HG02840 (cell line): Measurements from ENCODE around the gene CLIC3.

Experiments
- ATAC-seq: cut with Tn5 transposase; IDR thresholded peaks from one replicate; pipeline ENCODE4 v1.9.1; 2021; ENCODE audit warnings: mild to moderate bottlenecking, moderate library complexity, moderate number of reproducible peaks; ENCODE audit not compliant: unreplicated experiment, low FRiP score

CLIC3 gene

DNA sequence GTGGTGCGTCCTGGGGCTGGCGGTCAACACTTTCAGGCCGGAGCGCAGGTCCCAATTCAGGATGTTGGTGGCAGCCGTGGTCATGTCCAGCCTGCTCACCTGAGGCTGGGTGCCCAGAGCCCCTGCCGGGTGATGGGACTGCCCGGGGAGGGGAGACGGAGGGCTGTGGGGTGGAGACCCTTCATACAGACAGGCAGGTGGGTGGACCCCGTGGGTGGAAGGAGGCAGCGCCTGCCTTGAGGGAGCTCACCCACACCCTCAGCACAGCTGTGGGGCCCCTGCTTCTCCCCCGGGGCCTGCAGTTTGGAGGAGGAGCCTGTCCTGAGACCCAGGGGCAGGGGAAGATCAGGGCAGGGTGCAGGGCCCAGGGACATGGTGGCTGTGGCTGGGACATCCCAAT lies 26.0 kb downstream of the CLIC3 start:
- no peak for ATAC-seq

DNA sequence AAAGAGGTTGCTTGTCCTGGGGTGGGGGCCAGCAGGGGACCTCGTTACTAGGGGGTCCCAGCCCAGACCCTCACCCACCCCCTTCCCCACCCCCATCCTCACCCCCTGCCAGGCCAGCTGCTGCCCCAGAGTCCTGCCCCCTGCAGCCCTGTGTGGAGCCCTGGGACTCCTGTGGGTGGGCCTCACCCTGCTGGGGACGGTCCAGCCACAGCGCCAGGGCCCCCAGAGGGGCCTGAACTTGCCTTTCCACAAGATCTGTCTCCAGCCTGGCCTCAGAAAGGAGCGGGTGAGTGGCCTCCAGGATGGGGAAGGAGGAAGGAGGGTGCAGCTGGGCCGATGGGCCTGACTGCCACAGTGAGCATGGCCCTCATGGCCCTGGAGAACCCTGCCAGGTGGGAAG lies 26.6 kb downstream of the CLIC3 start:
- no peak for ATAC-seq

DNA sequence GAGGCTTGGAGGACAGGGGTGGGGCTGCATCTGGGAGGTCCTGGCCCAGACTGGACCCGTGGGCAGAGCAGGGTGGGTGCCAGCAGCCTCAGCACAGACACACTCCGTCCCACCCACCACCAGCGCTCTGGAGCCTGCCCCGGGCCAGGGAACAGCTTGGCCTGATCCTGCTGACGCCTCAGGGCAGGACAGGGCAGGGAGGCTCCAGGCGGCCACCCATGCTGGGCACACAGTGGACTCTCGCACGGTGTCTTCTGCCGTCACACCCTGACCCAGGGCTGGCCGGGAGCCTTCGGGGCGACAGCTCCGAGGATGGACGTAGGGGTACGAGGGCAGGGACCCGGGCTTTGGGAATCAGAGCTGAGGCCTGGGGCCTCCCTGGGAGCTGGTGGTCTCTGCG lies 27.2 kb downstream of the CLIC3 start:
- no peak for ATAC-seq

DNA sequence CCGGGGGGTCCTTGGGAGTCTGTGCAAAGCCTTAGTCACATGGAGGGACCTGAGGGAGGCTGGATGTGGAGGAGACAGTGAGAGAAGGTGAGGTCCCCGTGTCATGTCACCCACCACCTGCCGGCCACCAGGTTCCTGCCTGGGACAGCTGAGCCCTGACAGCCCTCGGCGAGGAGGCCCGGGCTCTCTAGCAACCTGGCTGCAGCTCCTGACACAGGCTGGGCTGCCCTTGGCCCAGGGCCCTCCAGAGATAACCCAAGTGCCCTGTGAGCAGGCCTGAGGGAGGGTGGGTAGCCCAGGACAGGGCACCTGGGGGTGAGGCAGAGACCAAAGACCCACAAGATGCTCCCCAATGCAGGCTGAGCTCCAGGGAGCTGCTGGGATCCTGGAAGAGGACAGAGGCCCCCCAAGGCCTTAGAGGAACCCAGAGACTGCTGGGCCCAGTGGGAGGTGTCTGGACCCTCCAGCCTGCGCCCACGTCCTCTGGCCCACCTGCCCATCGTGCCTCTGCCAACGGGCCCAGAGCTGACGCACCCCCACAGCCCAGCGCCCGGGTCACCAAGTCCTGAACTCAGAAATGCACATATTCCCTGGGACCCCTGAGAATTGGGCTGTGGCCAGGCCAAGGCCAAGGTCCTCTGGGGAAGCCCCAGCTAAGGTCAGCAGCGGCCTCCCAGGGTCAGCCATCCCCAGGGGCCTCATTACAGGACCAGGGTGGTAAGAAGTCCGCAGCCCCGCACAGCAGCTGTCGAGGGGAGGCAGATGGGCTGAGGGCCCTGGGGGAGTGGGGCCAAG lies 27.8 kb downstream of the CLIC3 start:
- no peak for ATAC-seq

DNA sequence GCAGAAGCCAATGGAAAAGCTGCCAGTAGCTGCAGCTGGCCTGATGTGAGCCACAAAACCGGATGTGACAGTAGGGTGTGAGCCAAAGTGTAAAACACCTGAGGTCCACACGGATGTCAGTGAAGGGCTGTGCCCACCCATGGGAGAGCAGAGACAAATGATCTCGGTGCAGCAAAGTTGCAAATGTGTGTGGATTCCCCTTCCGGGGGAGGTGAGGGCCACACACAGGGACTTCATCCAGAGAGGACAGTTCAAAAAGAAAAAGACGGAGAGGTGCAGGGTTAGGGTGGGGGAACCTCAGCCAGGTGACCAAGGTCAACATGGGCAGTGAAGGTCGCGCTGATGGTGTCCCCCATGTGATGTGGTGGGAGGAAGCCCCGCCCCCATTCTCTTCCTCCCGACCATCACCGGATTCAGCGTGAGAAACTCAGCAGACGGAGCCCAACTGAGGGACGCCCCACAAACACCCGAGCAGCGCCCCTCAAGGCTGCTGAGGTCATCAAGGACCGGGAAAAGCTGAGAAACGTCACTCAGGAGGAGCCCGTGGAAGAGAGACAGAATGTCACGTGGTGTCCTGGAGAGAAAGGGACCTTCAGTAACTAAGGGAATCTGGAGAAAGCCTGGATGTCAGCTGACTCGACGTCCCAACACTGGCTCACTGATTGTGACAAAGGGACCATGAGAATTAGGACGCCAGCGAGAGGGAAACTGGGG lies 30.4 kb downstream of the CLIC3 start:
- ATAC-seq: no peak

DNA sequence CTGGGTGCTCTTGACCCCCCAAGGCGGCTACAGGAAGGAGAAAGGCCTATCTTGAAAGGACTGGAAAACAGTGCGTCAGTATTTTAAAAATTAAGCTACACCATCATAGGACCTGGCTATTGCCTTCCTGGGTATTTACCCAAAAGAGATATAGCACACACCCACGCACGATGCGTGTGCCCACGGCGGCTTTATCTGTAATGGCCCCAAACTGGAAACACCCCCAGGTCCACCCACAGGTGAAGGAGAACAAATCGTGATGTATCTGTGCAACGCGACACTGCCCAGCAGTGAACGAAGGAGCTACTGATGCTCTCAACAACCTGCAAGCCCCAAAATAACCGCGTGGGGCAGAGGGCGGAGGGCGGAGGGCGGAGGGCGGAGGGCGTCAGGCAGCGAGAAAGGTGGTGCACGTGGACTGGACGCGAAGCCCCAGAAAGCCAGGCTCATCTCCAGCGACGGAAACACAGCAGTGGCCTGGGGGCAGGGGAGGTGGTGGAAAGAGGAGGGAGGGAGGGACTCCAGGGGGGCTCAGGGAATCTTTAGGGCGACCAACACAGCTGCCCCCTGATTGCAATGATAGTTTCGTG lies 31.4 kb downstream of the CLIC3 start:
- no peak for ATAC-seq

DNA sequence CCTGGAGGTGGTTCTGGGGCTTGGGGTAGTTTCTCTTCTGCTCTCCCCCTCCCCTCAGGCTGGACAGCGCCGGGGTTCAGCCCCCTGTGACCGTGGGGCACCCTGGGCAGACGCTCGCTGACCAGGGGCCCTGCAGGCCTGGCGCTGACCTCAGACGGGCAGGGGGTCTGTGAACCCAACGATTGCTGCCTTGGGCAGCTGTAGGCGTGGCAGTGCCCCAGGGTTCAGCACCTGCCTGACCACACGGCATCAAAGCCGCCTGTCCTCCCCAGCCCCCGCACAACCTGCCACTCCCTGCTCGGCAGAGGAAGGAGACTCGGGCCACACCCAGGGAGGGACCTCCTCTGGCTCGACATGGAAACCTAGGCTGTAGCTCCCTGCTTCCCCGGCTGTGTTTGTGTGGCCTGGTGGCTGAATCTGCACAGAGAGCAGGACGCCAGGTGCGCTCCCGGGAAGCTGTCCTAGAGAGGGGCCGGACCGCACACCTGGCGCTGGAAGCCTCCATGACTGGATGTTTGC lies 32.1 kb downstream of the CLIC3 start:
- ATAC-seq: no peak

DNA sequence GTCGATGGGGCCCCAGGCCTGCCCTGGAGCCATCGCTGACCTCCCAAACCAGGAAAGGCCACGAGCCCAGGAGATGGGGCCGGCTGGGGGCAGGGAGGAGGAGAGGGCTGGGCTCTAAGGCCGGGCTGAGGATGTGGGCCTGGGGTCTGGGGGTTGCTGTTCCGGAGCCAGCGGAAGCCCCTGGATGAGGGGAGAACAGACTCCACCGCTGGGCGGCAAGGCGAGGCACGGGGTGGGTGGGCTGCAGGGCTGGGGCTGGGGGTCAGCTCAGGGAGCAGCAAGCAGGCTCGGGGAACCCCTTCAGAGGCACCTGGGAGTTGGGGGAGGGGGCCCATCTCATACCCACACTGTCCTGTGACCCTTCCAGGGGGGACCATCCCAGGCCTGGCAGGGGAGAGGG lies 32.6 kb downstream of the CLIC3 start:
- ATAC-seq: no peak

DNA sequence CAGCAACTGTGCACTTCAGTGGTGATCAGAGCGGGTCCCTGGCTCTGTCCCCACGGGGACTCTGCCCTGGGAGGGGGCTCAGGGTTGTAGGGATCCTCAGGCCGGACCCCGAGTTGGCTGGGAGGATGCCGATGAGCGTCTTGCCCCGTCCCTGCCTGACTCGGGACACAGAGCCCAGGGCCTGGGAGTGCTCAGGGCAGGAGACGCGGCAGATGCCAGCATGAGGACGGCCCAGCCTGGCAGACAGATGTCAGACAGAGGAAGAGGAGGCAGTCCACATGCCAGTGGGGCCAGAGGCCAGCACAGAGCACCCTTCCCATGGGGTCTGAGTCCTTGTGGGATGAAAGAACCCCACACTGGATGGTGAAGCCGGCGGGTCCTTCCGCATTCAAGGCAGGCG lies 33.0 kb downstream of the CLIC3 start:
- ATAC-seq: no peak

DNA sequence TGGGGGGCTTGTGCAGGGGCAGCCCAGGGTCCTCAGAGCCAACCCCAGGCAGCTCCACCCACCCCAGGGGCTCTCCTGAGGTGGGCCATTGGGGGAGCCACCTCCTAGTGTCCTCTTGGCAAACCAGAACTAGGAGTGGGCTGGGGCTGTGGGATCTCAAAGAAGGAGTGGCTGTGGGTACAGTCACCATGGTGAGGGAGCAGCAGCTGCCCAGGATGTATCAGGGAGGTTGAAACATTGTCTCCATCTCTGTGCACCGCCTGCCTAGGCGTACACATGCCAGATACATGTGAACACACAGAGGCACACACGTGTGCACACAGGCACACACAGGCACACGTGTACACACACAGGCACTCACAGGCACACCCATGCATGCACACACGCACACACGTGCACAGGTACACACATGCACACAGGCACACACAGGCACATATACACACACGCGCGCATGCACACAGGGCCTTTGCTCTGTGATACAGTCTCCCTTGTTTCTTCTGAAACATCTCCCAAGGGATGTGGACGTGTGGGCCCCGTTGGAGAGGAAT lies 33.6 kb downstream of the CLIC3 start:
- no peak for ATAC-seq

DNA sequence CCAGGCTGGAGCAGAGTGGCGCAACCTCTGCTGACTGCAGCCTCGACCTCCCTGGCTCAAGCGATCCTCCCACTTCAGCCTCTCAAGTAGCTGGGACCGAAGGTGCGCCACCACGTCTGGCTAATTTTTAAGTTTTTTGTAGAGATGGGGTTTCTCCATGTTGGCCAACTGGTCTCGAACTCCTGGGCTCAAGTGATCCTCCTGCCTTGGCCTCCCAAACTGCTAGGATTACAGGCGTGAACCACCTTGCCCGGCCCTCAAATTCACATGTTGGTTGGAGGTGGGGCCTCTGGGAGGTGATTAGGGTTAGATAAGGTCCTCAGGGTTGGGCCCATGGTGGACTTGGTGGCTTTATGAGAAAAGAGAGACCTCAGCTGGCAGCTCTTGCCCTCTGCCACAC lies 34.2 kb downstream of the CLIC3 start:
- no peak for ATAC-seq

DNA sequence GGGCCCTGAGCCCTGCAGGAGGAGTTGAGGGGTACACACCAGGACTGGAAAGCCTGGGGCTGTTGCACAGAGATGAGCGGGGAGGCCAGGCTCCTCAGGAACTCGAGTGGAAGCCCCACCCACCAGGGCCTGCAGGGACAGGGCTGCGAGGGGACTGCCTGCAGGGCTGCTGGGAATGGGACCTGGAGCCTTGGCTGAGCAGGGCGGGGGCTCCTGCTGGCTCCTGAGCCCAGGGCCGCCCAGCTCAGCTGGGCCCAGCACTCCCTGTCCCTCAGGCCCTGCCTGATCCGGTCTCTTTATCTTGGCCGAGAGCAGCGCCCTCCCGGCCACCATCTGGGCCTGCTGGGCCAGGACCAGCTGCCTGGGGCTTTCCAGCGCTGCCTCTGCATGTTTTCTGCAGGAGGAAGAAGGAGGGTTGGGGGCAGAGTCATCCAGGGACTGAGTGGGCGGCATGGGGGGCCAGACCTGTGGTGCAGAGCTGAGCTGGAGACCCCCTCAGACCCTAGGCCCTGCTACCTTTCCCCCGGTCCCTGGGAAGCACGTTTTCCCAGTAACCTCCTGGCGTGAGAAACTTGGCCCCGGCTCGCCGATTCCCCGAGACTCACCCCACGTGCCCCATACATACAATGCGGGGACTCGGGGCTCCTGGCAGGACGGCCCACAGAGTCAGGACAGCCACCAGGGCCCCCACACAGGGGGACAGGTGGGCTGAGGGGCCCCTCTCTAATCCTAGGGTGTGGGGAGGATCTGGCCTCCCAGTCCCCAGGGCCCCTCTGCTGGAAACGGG lies 34.9 kb downstream of the CLIC3 start:
- no peak for ATAC-seq

DNA sequence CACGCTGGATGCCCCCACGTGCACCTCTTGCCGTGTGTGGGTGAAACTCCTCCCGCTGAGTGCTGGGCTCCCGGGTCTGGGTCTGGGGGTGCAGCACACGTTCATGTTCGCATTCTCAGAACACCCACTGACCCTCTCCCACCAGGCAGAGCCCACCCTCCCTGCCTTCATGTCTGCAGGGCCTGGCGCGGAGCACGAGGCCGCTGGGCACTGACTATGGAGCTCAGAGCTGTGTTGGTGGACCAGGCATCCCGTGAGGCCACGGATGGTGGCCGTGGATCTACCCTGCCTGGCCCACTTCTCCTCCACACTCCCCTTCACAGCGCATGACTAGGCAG lies 35.5 kb downstream of the CLIC3 start:
- no peak for ATAC-seq

DNA sequence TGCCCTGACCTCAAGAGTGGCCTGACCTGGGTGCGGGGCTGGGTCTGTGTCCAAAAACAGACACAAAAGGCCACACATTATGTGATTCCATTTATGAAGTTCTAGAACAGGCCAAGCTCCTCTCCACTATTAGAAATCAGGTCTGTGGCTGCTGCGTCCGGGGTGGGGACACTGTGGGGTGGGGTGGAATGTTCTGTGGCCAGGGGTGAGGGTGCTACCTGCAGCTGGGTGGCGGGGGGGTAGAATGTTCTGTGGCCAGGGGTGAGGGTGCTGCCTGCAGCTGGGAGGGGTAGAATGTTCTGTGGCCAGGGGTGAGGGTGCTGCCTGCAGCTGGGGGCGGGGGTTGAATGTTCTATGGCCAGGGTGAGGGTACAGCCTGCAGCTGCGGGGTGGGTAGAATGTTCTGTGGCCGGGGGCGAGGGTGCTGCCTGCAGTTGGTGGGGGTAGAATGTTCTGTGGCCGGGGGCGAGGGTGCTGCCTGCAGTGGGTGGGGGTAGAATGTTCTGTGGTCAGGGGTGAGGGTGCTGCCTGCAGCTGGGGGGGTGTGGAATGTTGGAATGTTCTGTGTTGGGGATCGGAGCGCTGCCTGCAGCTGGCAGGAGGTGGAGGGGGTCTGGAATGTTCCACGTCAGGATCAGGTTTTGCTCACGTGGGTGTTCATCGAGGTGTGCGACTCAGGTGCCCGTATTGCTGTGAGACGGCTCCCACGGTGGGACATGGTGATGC lies 36.0 kb downstream of the CLIC3 start:
- ATAC-seq: no peak

DNA sequence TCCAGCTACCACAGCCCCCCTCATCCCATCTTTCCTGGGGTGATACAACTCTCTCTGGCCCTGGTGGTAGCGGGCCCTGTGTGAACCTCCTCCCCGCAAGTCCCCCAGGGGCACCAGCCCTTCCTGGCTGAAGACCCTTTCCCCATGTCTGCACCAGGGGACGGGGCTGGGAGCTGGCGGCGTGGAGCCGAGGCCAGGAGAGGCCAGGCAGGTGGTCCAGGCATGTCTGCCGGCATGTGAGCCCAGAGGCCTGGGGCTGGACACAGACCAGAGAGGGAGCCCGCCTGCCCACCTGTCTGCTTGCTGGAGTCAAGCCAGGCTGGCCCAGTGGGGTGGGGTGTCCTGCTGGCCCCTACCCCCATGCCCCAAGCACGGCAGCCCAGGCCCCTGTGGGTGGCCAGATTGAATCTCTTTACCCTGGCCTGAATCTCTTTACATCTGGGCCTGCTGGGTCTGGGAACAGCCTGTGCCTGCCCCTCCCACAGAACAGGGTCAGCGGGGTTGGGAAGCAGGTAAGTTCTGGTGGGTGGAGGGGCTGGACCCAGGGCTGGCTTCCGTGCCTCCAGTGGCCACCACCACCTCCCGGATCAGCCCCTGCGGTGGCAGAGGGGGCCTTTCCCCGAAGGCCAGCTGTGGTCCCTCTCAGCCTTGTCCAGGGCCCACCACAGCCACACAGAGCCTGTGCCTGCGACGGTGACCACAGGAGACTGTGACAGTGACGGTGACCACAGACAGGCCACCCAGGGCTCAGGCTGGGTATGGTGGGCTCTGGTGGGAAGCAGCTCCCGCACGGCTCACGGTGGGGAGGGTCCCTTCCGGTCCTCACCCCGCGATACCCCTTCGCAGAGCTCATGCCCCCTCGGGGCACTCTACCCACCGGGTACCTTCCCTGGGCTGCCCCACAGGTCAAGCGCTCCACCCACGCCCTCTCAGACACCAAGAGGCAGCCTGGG lies 37.2 kb downstream of the CLIC3 start:
- ATAC-seq: no peak

DNA sequence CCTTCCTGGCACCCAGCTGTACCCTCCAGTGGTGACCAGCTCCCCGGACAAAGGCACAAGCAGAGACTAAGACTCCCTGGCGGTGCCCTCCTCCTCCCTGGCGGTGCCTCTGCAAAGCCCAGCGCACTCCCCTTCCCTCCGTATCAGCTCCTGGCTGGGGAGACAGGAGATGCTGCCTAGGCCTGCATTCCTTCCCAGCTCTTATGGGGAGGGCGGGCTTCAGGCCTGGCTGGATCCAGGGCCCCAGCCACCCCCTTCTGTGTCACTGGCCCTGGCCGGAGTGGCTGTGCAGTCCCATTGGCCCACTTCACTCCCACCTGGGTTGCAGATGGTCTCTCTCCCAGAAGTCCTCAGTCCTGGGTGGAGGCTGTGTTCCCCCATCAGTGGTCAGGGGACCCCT lies 37.9 kb downstream of the CLIC3 start:
- no peak for ATAC-seq

DNA sequence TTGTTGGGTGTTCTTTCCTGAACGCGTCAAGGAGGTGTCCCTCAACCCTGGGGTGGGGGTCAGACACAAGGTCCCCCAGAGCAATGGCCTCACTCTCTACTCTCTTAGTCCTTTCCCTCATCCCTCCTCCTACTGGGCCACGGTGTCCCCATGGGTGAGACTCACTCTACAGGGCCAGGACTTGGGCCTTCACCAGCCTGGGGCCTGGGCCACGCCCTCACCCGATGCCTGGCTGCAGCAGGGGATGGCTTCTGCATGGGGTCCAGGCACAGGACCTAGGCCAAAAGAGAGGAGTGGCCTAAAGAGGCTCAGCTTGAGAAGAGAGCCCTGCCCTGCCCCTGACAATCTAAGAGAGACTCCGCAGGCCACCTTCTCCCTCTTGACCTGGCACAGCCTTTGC lies 38.5 kb downstream of the CLIC3 start:
- no peak for ATAC-seq

DNA sequence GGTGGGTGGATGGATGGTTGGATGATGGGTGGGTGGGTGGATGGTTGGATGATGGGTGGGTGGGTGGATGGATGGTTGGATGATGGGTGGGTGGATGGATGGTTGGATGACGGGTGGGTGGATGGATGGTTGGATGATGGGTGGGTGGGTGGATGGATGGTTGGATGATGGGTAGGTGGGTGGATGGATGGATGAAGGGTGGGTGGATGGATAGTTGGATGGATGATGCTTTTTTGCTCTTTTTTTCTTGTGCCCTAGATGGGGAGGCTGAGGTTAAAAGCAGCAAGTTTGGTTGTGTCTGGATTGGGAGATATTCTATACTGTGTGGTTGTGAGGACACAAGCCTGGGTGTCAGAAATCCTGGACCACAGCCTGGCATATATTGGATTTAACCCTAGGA lies 38.9 kb downstream of the CLIC3 start:
- no peak for ATAC-seq

DNA sequence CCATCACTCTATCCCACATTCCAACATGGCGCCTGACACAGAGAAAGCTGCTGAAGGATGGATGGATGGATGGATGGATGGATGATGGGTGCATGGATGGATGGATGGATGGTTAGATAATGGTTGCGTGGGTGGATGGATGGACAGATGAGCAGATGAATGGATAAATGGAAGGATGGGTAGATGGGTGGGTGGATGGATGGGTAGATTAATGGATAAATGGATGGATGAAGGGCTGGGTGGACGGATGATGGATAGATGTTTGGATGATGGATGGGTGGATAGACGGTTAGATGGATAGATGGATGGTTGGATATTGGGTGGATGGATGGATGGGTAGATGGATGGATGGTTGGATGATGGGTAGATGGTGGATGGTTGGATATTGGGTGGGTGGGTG lies 39.8 kb downstream of the CLIC3 start:
- no peak for ATAC-seq
